ENCODE data around the gene MEIOB.

MEIOB gene

GRCh38 chr16:1792836-1793577 lies 79.0 kb downstream of the MEIOB start:
- H3K27ac ChIP-seq (ENCODE audit: low read depth, low read length) = no peak overlapping the region
- no peaks in the 10 kb centered on the region for H3K36me3 ChIP-seq (ENCODE audit: insufficient read depth, low read length)
- H3K27me3 ChIP-seq (ENCODE audit: insufficient read depth, low read length) = no peaks in the 10 kb centered on the region
- H2AFZ ChIP-seq (ENCODE audit: low read length, unreplicated experiment) = no peak overlapping the region
- no peaks in the 10 kb centered on the region for H3K4me1 ChIP-seq (ENCODE audit: control insufficient read depth, insufficient read depth, low read length, unreplicated experiment)
- H3K79me2 ChIP-seq (ENCODE audit: control insufficient read depth, insufficient read depth, low read length, unreplicated experiment) = peaks cover 2% of the 10 kb centered on the region
- H3K4me3 ChIP-seq (ENCODE audit: low read depth, low read length) = no peak overlapping the region

GRCh38 chr16:1791943-1792812 lies 79.8 kb downstream of the MEIOB start:
- no peak overlapping the region for H2AFZ ChIP-seq (ENCODE audit: low read length, unreplicated experiment)
- no peaks in the 10 kb centered on the region for H3K36me3 ChIP-seq (ENCODE audit: insufficient read depth, low read length)
- H3K79me2 ChIP-seq (ENCODE audit: control insufficient read depth, insufficient read depth, low read length, unreplicated experiment) = peaks cover 4% of the 10 kb centered on the region
- no peaks in the 10 kb centered on the region for H3K4me1 ChIP-seq (ENCODE audit: control insufficient read depth, insufficient read depth, low read length, unreplicated experiment)
- no peaks in the 10 kb centered on the region for H3K27me3 ChIP-seq (ENCODE audit: insufficient read depth, low read length)
- H3K27ac ChIP-seq (ENCODE audit: low read depth, low read length) = no peak overlapping the region
- no peak overlapping the region for H3K4me3 ChIP-seq (ENCODE audit: low read depth, low read length)

GRCh38 chr16:1791256-1791942 lies 80.6 kb downstream of the MEIOB start:
- Histone ChIP-seq H3K36me3 (ENCODE audit: insufficient read depth, low read length) (no peaks in the 10 kb centered on the region), H3K79me2 (ENCODE audit: control insufficient read depth, insufficient read depth, low read length, unreplicated experiment) (peaks cover 11% of the 10 kb centered on the region), H3K27ac (ENCODE audit: low read depth, low read length) (no peak overlapping the region), H3K4me1 (ENCODE audit: control insufficient read depth, insufficient read depth, low read length, unreplicated experiment) (no peaks in the 10 kb centered on the region), H3K27me3 (ENCODE audit: insufficient read depth, low read length) (no peaks in the 10 kb centered on the region), H3K4me3 (ENCODE audit: low read depth, low read length) (no peak overlapping the region), H2AFZ (ENCODE audit: low read length, unreplicated experiment) (no peak overlapping the region)

- no peak overlapping the region for H3K27ac ChIP-seq (ENCODE audit: low read depth, low read length)
- no peaks in the 10 kb centered on the region for H3K4me1 ChIP-seq (ENCODE audit: control insufficient read depth, insufficient read depth, low read length, unreplicated experiment)
- no peak overlapping the region for H2AFZ ChIP-seq (ENCODE audit: low read length, unreplicated experiment)
- H3K27me3 ChIP-seq (ENCODE audit: insufficient read depth, low read length) = no peaks in the 10 kb centered on the region
- no peak overlapping the region for H3K4me3 ChIP-seq (ENCODE audit: low read depth, low read length)
- H3K36me3 ChIP-seq (ENCODE audit: insufficient read depth, low read length) = no peaks in the 10 kb centered on the region
- peaks cover 17% of the 10 kb centered on the region for H3K79me2 ChIP-seq (ENCODE audit: control insufficient read depth, insufficient read depth, low read length, unreplicated experiment)
Observed at GRCh38 chr16:1790611-1791255, 81.2 kb downstream of the MEIOB start.

- Histone ChIP-seq H3K4me3 (ENCODE audit: low read depth, low read length) (no peak overlapping the region), H3K27ac (ENCODE audit: low read depth, low read length) (no peak overlapping the region), H3K4me1 (ENCODE audit: control insufficient read depth, insufficient read depth, low read length, unreplicated experiment) (no peaks in the 10 kb centered on the region), H3K79me2 (ENCODE audit: control insufficient read depth, insufficient read depth, low read length, unreplicated experiment) (peaks cover 21% of the 10 kb centered on the region), H3K27me3 (ENCODE audit: insufficient read depth, low read length) (no peaks in the 10 kb centered on the region), H3K36me3 (ENCODE audit: insufficient read depth, low read length) (no peaks in the 10 kb centered on the region), H2AFZ (ENCODE audit: low read length, unreplicated experiment) (no peak overlapping the region)
Observed at GRCh38 chr16:1790261-1790610, 81.7 kb downstream of the MEIOB start.

- H3K79me2 ChIP-seq (ENCODE audit: control insufficient read depth, insufficient read depth, low read length, unreplicated experiment) = peaks cover 26% of the 10 kb centered on the region
- H3K27ac ChIP-seq (ENCODE audit: low read depth, low read length) = no peak overlapping the region
- no peak overlapping the region for H3K4me3 ChIP-seq (ENCODE audit: low read depth, low read length)
- H3K4me1 ChIP-seq (ENCODE audit: control insufficient read depth, insufficient read depth, low read length, unreplicated experiment) = no peaks in the 10 kb centered on the region
- H3K36me3 ChIP-seq (ENCODE audit: insufficient read depth, low read length) = no peaks in the 10 kb centered on the region
- H2AFZ ChIP-seq (ENCODE audit: low read length, unreplicated experiment) = no peak overlapping the region
- no peaks in the 10 kb centered on the region for H3K27me3 ChIP-seq (ENCODE audit: insufficient read depth, low read length)
Observed at GRCh38 chr16:1789643-1790045, 82.3 kb downstream of the MEIOB start.

- Histone ChIP-seq H3K4me1 (ENCODE audit: control insufficient read depth, insufficient read depth, low read length, unreplicated experiment) (peaks cover 5% of the 10 kb centered on the region), H2AFZ (ENCODE audit: low read length, unreplicated experiment) (no peak overlapping the region), H3K79me2 (ENCODE audit: control insufficient read depth, insufficient read depth, low read length, unreplicated experiment) (peaks cover 36% of the 10 kb centered on the region), H3K4me3 (ENCODE audit: low read depth, low read length) (no peak overlapping the region), H3K27me3 (ENCODE audit: insufficient read depth, low read length) (no peaks in the 10 kb centered on the region), H3K36me3 (ENCODE audit: insufficient read depth, low read length) (no peaks in the 10 kb centered on the region), H3K27ac (ENCODE audit: low read depth, low read length) (no peak overlapping the region)
Observed at GRCh38 chr16:1788708-1789100, 83.3 kb downstream of the MEIOB start.

- H3K4me3 ChIP-seq (ENCODE audit: low read depth, low read length) = no peak overlapping the region
- peaks cover 5% of the 10 kb centered on the region for H3K4me1 ChIP-seq (ENCODE audit: control insufficient read depth, insufficient read depth, low read length, unreplicated experiment)
- peaks cover 40% of the 10 kb centered on the region for H3K79me2 ChIP-seq (ENCODE audit: control insufficient read depth, insufficient read depth, low read length, unreplicated experiment)
- no peaks in the 10 kb centered on the region for H3K27me3 ChIP-seq (ENCODE audit: insufficient read depth, low read length)
- no peak overlapping the region for H3K27ac ChIP-seq (ENCODE audit: low read depth, low read length)
- no peaks in the 10 kb centered on the region for H3K36me3 ChIP-seq (ENCODE audit: insufficient read depth, low read length)
- H2AFZ ChIP-seq (ENCODE audit: low read length, unreplicated experiment) = no peak overlapping the region
Observed at GRCh38 chr16:1788095-1788707, 83.8 kb downstream of the MEIOB start.

- Histone ChIP-seq H3K4me3 (ENCODE audit: low read depth, low read length) (no peak overlapping the region), H3K27me3 (ENCODE audit: insufficient read depth, low read length) (no peaks in the 10 kb centered on the region), H3K27ac (ENCODE audit: low read depth, low read length) (no peak overlapping the region), H3K4me1 (ENCODE audit: control insufficient read depth, insufficient read depth, low read length, unreplicated experiment) (peaks cover 5% of the 10 kb centered on the region), H3K36me3 (ENCODE audit: insufficient read depth, low read length) (no peaks in the 10 kb centered on the region), H3K79me2 (ENCODE audit: control insufficient read depth, insufficient read depth, low read length, unreplicated experiment) (peaks cover 42% of the 10 kb centered on the region), H2AFZ (ENCODE audit: low read length, unreplicated experiment) (no peak overlapping the region)
Observed at GRCh38 chr16:1787322-1788094, 84.5 kb downstream of the MEIOB start.

GRCh38 chr16:1787056-1787321 lies 85.0 kb downstream of the MEIOB start:
- Histone ChIP-seq H3K79me2 (ENCODE audit: control insufficient read depth, insufficient read depth, low read length, unreplicated experiment) (peaks cover 42% of the 10 kb centered on the region), H3K4me1 (ENCODE audit: control insufficient read depth, insufficient read depth, low read length, unreplicated experiment) (peaks cover 5% of the 10 kb centered on the region), H2AFZ (ENCODE audit: low read length, unreplicated experiment) (no peak overlapping the region), H3K27me3 (ENCODE audit: insufficient read depth, low read length) (no peaks in the 10 kb centered on the region), H3K36me3 (ENCODE audit: insufficient read depth, low read length) (no peaks in the 10 kb centered on the region), H3K4me3 (ENCODE audit: low read depth, low read length) (no peak overlapping the region), H3K27ac (ENCODE audit: low read depth, low read length) (no peak overlapping the region)

All from ACC112 (cell line).